Left renal pelvis (tissue), 4 donors: ENCODE results near the gene INSIG1. TPM values are rescaled to one million over a fixed set of nuclear protein-coding genes. Genes with fewer than 3 reads are reported as not detected.

Experiments
- polyA plus RNA-seq, 4 donors: library from polyadenylated mRNA; unstranded; fragments of 120-200 nt; gene quantifications; one replicate each; pipeline ENCODE4 v1.2.1, GENCODE V29; 2013; ENCODE audit not compliant: insufficient read length in 4 of 4

Gene INSIG1
- polyA plus RNA-seq, 4 donors: 27.0 to 40.8 (median 31.5) TPM

Other genes starting within 250 kb of the INSIG1 start
- gene HTR5A, start 227.6 kb upstream of the INSIG1 start, polyA plus RNA-seq: not detected
- under 1 TPM; 0.04 to 0.69 (median 0.21) TPM for gene EN2, start 160.3 kb downstream of the INSIG1 start, polyA plus RNA-seq
- not detected for gene CNPY1, start 248.7 kb downstream of the INSIG1 start, polyA plus RNA-seq